CD4-positive, alpha-beta T cell (primary cell): ENCODE data around the gene GRIK1. TPM values are rescaled to one million over a fixed set of nuclear protein-coding genes. Genes with fewer than 3 reads are reported as not detected.
A peak's percentile ranks its signal among the peaks of the same experiment; 100 is the strongest.

Source experiments
- ATAC-seq: fragments of 200-7000 bp; cut with Tn5 transposase; one replicate; pipeline ENCODE4 v1.10.0; 2022; ENCODE audit warnings: mild to moderate bottlenecking; ENCODE audit not compliant: poor library complexity
- CTCF ChIA-PET: fragments of 350-600 bp; sonication (Branson Sonifier 250); formaldehyde crosslinking; loops from one replicate; lab custom pipeline; 2021; ENCODE audit warnings: antibody characterized with exemption, inconsistent platforms; lab: Charles Lee
- POLR2A ChIA-PET: fragments of 350-600 bp; sonication (Branson Sonifier 250); formaldehyde crosslinking; loops from one replicate; lab custom pipeline; 2021; ENCODE audit warnings: antibody characterized with exemption, inconsistent platforms; lab: Charles Lee
- DNase-seq, 14 experiments: peaks; one replicate each; pipeline ENCODE4 v3.0.0-alpha.2; 2013 to 2020; ENCODE audit warnings: mixed read lengths in 2 of 14
- H3K27ac ChIP-seq, 2 donors: one replicate each; pipeline versions ENCODE4 v1.5.1 to v1.7.0; 2013; ENCODE audit warnings: low read length in 2 of 2, low read depth in 1 of 2, mild to moderate bottlenecking in 1 of 2
- H3K27me3 ChIP-seq, 2 experiments: 1 replicate in 1 of 2; 2 replicates in 1 of 2; pipeline versions ENCODE4 v1.6.1 to v1.7.0; 2013; ENCODE audit warnings: low read length in 2 of 2, control low read depth in 1 of 2, mild to moderate bottlenecking in 1 of 2, moderate library complexity in 1 of 2; ENCODE audit not compliant: insufficient read depth in 2 of 2, control insufficient read depth in 1 of 2
- H3K36me3 ChIP-seq: one replicate; pipeline ENCODE4 v1.6.1; 2013; ENCODE audit warnings: low read length, control low read depth; ENCODE audit not compliant: insufficient read depth
- H3K4me1 ChIP-seq: one replicate; pipeline ENCODE4 v1.6.1; 2013; ENCODE audit warnings: low read length, control low read depth; ENCODE audit not compliant: insufficient read depth
- H3K4me3 ChIP-seq: one replicate; pipeline ENCODE4 v1.5.1; 2013; ENCODE audit warnings: mild to moderate bottlenecking, low read length, moderate library complexity
- H3K9me3 ChIP-seq, 2 experiments: 1 replicate in 1 of 2; 2 replicates in 1 of 2; pipeline versions ENCODE4 v1.6.1 to v1.7.0; 2013; ENCODE audit warnings: low read length in 2 of 2, mild to moderate bottlenecking in 2 of 2, control low read depth in 1 of 2, moderate library complexity in 1 of 2; ENCODE audit not compliant: control insufficient read depth in 1 of 2, insufficient read depth in 1 of 2
- H3K27ac Mint-ChIP-seq: one replicate; pipeline ENCODE4 v1.8.0; 2020; ENCODE audit warnings: mixed read lengths
- H3K27me3 Mint-ChIP-seq: one replicate; pipeline ENCODE4 v1.8.0; 2021; ENCODE audit warnings: mixed read lengths
- H3K36me3 Mint-ChIP-seq: one replicate; pipeline ENCODE4 v1.8.0; 2021; ENCODE audit warnings: low read depth, mixed read lengths
- H3K4me1 Mint-ChIP-seq: one replicate; pipeline ENCODE4 v1.8.0; 2021; ENCODE audit warnings: low read depth, mixed read lengths
- H3K4me3 Mint-ChIP-seq: one replicate; pipeline ENCODE4 v1.8.0; 2020; ENCODE audit warnings: mild to moderate bottlenecking, mixed read lengths
- H3K9me3 Mint-ChIP-seq: one replicate; pipeline ENCODE4 v1.8.0; 2020; ENCODE audit warnings: mixed read lengths
- CTCF ChIP-seq: fragments of 200-600 bp; IDR thresholded peaks from one replicate; pipeline ENCODE4 v1.8.0; 2022; ENCODE audit warnings: antibody characterized with exemption, mild to moderate bottlenecking
- intact Hi-C, 2 experiments: fragments of 100-400 bp; cut with DNase I in 1 of 2; cut with micrococcal nuclease in 1 of 2; formaldehyde crosslinking; loops; one replicate each; pipeline versions ENCODE4 v1.15.1 to v1.9.0; 2023 to 2025; cut with DNase I, micrococcal nuclease
- total RNA-seq, 174 experiments: library from RNA in 2 of 174; stranded (reverse) in 2 of 174; gene quantifications; one replicate each; pipeline ENCODE4 v1.2.3 and lab custom pipeline; 2021 to 2026

The GRIK1 gene
- total RNA-seq, 2 experiments from 2014 or later = not detected

DNA sequence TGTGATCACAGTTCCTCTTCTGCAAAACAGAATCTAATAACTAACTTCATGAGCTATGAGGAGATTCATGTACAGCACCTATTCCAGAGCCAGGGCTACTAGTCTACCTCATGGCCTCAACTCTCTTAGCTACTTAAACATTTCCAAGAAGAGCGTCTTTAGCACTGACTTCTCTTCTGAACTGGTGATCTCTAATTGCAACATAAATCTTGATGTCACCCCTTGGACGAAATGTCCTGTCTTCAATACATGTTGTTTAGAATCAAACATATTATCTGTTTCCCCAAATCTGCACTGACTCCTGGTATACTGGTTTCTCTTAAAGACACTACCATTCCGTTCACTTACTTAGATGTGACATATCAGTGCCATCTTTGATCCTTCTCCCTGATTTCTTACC, 88.2 kb downstream of the GRIK1 start:
- no peaks in the 10 kb centered on the region for H3K9me3 Mint-ChIP-seq
- Histone ChIP-seq H3K27ac (no peak overlapping the region), H3K9me3 (no peaks in the 10 kb centered on the region), H3K27me3 (no peaks in the 10 kb centered on the region), H3K4me1 (no peaks in the 10 kb centered on the region), H3K36me3 (no peaks in the 10 kb centered on the region), H3K4me3 (no peak overlapping the region)
- H3K36me3 Mint-ChIP-seq = no peaks in the 10 kb centered on the region
- intact Hi-C loops = loop anchor here in 1 of 2 experiments (2.0 kb wide), 2 partner anchors 375 to 761 kb away; no protein-coding TSS in a partner anchor
- ChIA-PET CTCF (no interaction called here), POLR2A (no interaction called here)
- H3K27ac Mint-ChIP-seq = no peak overlapping the region
- no peaks in the 10 kb centered on the region for H3K4me1 Mint-ChIP-seq
- ATAC-seq (no peak), DNase-seq (no peak)
- peaks cover 19% of the 10 kb centered on the region for H3K27me3 Mint-ChIP-seq
- no peak overlapping the region for H3K4me3 Mint-ChIP-seq
- no peak for TF ChIP-seq CTCF

- H3K4me3 ChIP-seq = no peak overlapping the region
- no peaks in the 10 kb centered on the region for H3K4me1 Mint-ChIP-seq
- ATAC-seq (peak; percentile 90), DNase-seq (peak in 13 of 14 experiments; percentile 2 to 62 (median 14))
- H3K27me3 Mint-ChIP-seq = peaks cover 27% of the 10 kb centered on the region
- CTCF ChIA-PET = interaction anchor here (1.0 to 1.1 kb wide), 2 partner anchors 9 to 17 kb away, joined by 3 to 5 read pairs; no protein-coding TSS in a partner anchor
- intact Hi-C loops = loop anchor here (1.0 to 2.0 kb wide), 4 partner anchors 373 to 759 kb away; no protein-coding TSS in a partner anchor
- H3K27ac ChIP-seq = no peak overlapping the region
- H3K36me3 ChIP-seq = no peaks in the 10 kb centered on the region
- POLR2A ChIA-PET = interaction anchor here (1.3 kb wide), 1 partner anchor 488 kb away, joined by 3 read pairs; no protein-coding TSS in a partner anchor
- no peaks in the 10 kb centered on the region for H3K9me3 Mint-ChIP-seq
- peak; percentile 73 for TF ChIP-seq CTCF
- no peak overlapping the region for H3K27ac Mint-ChIP-seq
- H3K36me3 Mint-ChIP-seq = no peaks in the 10 kb centered on the region
- H3K4me1 ChIP-seq = no peaks in the 10 kb centered on the region
- H3K9me3 ChIP-seq = no peaks in the 10 kb centered on the region
- no peaks in the 10 kb centered on the region for H3K27me3 ChIP-seq
- no peak overlapping the region for H3K4me3 Mint-ChIP-seq
Observed at GRCh38 chr21:29849735-29850176, 90.0 kb downstream of the GRIK1 start.

- ATAC-seq (no peak), DNase-seq (no peak)
- no peaks in the 10 kb centered on the region for H3K36me3 ChIP-seq
- peaks cover 34% of the 10 kb centered on the region for H3K27me3 Mint-ChIP-seq
- no peaks in the 10 kb centered on the region for H3K9me3 Mint-ChIP-seq
- H3K4me3 Mint-ChIP-seq = no peak overlapping the region
- no peak for TF ChIP-seq CTCF
- no peaks in the 10 kb centered on the region for H3K9me3 ChIP-seq
- no peaks in the 10 kb centered on the region for H3K4me1 ChIP-seq
- no peaks in the 10 kb centered on the region for H3K4me1 Mint-ChIP-seq
- no peaks in the 10 kb centered on the region for H3K36me3 Mint-ChIP-seq
- POLR2A ChIA-PET = no interaction called here
- H3K27me3 ChIP-seq = no peaks in the 10 kb centered on the region
- CTCF ChIA-PET = no interaction called here
- H3K4me3 ChIP-seq = no peak overlapping the region
- H3K27ac Mint-ChIP-seq = no peak overlapping the region
- intact Hi-C loops = no loop called here
- no peak overlapping the region for H3K27ac ChIP-seq
Observed at GRCh38 chr21:29843804-29844203, 96.0 kb downstream of the GRIK1 start.
